ENCODE results near the gene HDAC4.

GRCh38 chr2:239057533-239057932 is 343.3 kb downstream of the HDAC4 start:
- TF ChIP-seq CTCF (IDR thresholded peaks at IDR 0.05; ENCODE audit: insufficient read depth, low read depth, low read length) (no peak), EZH2 (IDR thresholded peaks at IDR 0.05; ENCODE audit: insufficient read depth, low read length) (no peak)
